HG03460 (cell line): ENCODE results near the gene FOXK1.

Experiments
- ATAC-seq: cut with Tn5 transposase; IDR thresholded peaks from one replicate; pipeline ENCODE4 v1.9.1; 2021; ENCODE audit not compliant: unreplicated experiment

FOXK1 gene

DNA sequence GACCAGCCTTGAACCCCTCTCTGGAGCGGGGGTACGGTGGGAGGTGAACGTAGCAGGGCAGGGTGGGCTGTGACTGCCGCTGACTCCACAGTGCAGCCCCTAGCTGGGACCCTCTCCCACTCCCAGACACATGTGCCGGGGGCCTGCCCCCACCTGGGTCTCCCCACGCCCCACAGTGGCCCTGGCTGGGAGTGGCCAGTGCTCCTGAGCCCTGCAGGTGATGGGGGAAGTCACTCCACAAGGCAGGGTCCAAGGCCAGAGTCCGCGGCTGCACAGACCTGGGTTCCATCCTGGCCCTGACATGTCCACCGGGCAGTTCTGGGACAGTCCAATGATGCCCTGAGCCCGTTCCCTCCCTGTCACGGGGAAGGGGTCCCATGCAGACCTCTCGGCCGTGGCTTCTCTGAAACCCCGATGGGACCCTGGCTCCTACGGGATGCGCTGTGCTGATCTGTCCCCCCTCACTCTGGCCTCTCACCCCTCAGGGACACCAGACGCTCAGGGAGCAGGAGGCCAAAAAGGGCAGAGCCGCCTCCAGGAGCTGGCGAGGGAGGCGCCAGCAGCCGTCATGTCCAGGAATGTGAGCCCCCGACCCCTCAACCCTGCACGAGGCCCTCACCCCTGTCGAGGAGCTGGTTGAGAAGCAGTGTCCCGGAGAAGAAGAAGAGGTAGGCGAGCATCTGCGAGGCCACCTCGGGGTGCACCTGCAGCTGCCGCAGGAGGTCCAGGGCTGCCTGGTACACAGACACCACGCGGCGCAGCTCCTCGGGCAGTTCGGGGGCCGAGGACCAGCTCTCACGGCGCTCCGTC is 133.7 kb downstream of the FOXK1 start:
- no peak for ATAC-seq

DNA sequence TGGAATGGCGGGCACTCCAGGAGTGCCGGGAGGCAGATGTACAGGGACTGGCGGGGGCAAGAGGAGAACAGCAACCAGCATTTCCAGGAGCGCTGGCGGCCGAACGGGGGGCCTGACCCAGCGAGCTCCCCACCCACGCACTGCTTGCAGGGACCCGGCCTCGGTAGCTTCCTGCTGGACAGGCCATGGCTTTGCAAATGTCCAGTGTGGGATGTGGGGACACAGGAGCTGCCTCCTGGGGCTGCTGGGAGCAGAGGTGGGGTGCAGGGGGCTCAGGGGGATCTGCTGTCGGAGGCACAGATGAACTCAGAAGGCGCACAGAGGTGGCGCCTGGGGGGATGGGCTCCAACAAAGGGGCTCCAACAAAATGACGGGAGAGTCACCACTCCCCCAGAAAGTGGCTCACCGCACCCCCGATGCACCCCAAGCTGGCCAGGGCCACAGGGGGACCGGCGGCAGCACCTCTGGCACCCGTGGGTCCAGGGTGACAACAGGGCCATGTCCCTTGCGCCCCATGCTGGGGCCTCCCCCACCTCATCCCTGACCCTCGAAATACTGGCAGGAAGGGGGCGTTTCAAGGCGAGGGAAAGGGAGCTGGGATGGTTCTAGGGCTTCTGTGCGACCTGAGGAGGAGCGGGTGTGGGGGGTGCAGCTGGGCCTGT is 134.5 kb downstream of the FOXK1 start:
- no peak for ATAC-seq

DNA sequence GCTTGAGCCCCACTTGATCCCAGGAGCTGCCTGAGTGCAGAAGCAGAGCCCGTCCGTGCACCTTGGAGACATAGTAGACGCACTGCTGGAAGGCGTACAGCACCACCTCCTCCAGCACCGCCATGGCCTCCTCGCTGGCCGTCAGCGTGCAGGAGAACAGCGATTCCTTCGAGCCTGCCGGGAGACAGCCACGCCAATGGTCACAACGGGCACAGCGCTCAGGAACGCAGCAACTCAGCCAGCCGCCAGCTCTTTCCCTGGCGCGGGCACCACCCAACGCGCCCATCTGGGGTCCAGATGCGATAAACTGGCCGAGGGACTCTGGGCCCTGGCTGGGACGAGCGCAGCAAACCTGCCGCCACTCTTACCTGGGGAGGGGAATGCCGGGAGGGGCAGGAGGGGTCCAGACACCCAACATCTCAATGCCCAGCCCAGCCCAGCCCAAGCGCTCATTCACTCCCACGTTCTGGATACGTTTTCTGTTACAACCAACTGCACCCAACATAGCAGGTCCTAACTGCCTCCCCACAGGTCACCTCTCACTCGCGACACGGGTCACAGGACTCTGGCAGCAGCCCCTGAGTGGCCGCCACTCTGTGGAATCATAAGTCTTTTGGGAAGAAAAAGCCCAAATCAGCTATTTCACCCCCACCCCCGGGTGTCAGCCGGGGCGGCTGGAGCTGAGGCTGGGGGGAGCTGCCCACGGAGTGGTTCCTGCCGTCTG is 135.2 kb downstream of the FOXK1 start:
- no peak for ATAC-seq

DNA sequence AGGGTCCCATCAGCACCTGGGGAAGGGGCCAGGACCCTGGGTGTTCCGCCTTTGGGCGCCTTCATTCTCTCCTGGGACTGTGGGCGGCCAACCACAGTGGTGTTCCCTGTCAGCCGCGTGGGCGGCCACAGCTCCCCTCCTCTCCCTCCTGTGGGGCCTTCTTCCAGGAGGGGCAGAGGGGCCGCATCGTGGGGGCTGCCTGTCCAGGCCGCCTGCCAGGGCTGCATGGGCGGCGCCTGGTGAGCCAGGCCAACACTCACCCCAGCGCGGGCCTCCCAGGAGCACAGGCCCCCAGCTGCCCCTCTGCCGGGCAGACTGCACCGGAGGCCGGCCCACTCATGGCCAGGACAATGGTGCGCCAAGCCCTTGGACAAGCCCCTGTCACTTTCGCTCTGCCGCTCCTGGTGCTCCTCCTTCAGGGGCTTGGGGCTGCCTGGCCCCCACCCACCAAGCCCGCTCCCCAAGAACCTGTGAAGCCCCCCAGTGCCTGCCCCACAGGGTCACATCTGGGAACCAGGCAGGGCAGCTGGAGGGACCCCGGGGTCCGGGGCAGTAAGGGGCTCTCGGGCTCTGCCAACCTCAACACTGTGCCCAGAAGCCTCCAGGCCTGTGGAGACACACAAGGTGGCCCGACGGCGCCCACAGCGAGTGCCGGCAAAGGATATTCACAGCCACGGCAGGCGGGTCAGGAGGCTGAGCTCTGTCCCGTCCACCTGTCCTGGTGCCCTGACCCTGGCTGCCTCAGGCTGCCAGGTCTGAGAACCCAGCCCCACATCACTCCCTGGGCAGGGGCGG is 136.1 kb downstream of the FOXK1 start:
- ATAC-seq, result no peak

DNA sequence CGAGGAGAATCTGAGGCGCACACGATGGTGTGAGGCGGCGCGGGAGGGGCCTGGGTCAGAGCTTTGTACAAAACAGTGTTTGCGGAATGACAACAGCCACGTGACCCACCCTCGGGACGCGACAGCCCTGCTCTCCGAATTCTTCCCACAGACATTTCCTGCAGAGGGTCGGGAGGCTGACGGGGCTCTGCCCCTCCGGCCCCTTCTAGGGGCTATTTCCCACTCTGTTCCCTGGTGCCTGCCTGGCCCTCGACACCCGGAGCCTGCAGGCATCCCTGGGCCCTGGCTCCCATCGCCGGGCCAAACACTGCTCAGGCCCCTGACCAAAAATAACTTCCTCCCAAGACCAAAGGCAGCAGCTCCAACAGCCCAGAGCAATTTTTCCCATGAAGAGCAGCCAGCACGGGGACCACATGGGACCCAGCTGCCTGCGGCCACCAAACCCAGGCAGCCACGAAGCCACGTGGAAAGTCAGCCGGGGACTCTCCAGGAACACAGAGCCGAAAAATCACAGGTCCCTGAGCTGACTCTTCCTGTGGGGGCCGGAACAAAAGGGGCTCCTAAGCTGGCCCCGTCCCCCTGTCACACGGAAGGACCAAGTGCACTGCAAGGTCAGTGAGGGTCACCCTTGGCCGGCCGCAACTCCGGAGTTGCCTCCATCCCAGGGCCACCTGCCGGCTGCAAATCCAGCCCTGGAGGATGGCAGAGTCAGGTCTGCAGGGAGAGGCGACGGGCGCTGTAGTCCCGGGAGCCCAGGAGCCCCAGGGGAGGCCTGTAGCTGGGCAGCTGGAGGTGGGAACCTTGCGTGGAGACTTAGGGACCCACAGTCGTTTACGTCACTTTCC is 137.7 kb downstream of the FOXK1 start:
- ATAC-seq, result no peak

DNA sequence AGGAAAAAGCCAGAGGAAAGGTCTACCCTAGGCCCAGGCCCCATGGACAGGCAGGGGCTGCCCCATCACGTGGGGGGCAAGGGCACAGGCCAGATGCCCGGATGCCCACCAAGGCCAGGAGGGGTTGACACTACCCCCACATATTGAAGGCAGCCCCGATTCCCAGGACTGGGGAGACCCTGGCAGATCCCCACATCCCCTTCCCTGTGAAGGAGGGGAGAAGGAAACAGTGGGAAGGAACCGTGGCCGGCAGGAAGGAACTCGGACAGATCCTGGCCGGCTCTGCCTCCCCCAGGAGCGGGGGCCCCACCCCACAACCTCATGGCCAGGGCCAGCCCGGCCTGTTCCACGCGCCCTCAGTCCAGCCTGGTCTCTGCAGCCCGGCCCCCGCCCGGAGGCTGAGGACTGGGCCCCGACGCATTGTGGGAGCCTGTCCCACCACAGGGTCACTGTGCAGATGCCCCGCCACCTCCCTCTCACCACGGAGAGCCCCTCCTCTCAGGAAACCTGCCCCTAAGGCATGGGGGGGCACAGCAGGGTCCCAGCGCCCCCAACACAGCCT is 138.4 kb downstream of the FOXK1 start:
- ATAC-seq, result no peak
